Neural cell (in vitro differentiated cells): ENCODE measurements around the gene RYR2.

ENCODE experiments used
- CTCF ChIP-seq: fragments of 450-650 bp; IDR thresholded peaks from 2 replicates; pipeline ENCODE4 v1.5.1; 2014; ENCODE audit warnings: antibody characterized with exemption, mild to moderate bottlenecking, moderate library complexity; ENCODE audit not compliant: poor library complexity, severe bottlenecking
- EP300 ChIP-seq: fragments of 450-650 bp; conservative IDR thresholded peaks from 2 replicates; pipeline ENCODE4 v1.6.1; 2014; ENCODE audit warnings: antibody characterized with exemption, mild to moderate bottlenecking, moderate library complexity; ENCODE audit not compliant: poor library complexity, severe bottlenecking
- EZH2 ChIP-seq: fragments of 200-600, 300-800 bp; shearing (Covaris generic), sonication (generic); IDR thresholded peaks from 2 replicates; pipeline ENCODE4 v1.6.1; 2014; ENCODE audit warnings: antibody characterized with exemption, low read length, borderline replicate concordance, mild to moderate bottlenecking; ENCODE audit not compliant: insufficient read depth, poor library complexity, severe bottlenecking
- MXI1 ChIP-seq: fragments of 450-650 bp; conservative IDR thresholded peaks from 2 replicates; pipeline ENCODE4 v1.6.1; 2014; ENCODE audit warnings: antibody characterized with exemption, mild to moderate bottlenecking; ENCODE audit not compliant: poor library complexity, severe bottlenecking
- POLR2AphosphoS5 ChIP-seq: IDR thresholded peaks from 2 replicates; pipeline ENCODE4 v1.6.1; 2012

GRCh38 chr1:237772009-237772408, 730.0 kb downstream of the RYR2 start:
- TF ChIP-seq CTCF (no peak), POLR2AphosphoS5 (no peak), EP300 (no peak), MXI1 (no peak), EZH2 (no peak)
